HEK293 (cell line): ENCODE data around the gene IGF2BP2.

ENCODE experiments used
- GLIS1 ChIP-seq: fragments of 450-650 bp; formaldehyde crosslinking; IDR thresholded peaks from 2 replicates; pipeline ENCODE4 v1.5.1; 2016; ENCODE audit warnings: missing biosample characterization, missing genetic modification characterization
- KLF16 ChIP-seq: fragments of 450-650 bp; formaldehyde crosslinking; IDR thresholded peaks from 2 replicates; pipeline ENCODE4 v1.5.1; 2017; ENCODE audit warnings: missing biosample characterization, missing genetic modification characterization
- SCRT1 ChIP-seq: fragments of 450-650 bp; formaldehyde crosslinking; IDR thresholded peaks from 2 replicates; pipeline ENCODE4 v1.5.1; 2016; ENCODE audit warnings: missing biosample characterization, missing genetic modification characterization, borderline replicate concordance
- SP7 ChIP-seq: fragments of 450-650 bp; formaldehyde crosslinking; IDR thresholded peaks from 2 replicates; pipeline ENCODE4 v1.5.1; 2016; ENCODE audit warnings: missing biosample characterization, missing genetic modification characterization
- ZBTB8A ChIP-seq: fragments of 450-650 bp; formaldehyde crosslinking; IDR thresholded peaks from 2 replicates; pipeline ENCODE4 v1.5.1; 2016; ENCODE audit warnings: missing biosample characterization, missing genetic modification characterization
- ZFHX2 ChIP-seq: fragments of 450-650 bp; formaldehyde crosslinking; conservative IDR thresholded peaks from 2 replicates; pipeline ENCODE4 v1.5.1; 2016; ENCODE audit warnings: missing biosample characterization, missing genetic modification characterization
- ZFP3 ChIP-seq: fragments of 450-650 bp; formaldehyde crosslinking; IDR thresholded peaks from 2 replicates; pipeline ENCODE4 v1.5.1; 2016; ENCODE audit warnings: low read depth, missing biosample characterization, missing genetic modification characterization
- ZFP37 ChIP-seq: fragments of 450-650 bp; formaldehyde crosslinking; IDR thresholded peaks from 2 replicates; pipeline ENCODE4 v1.5.1; 2016; ENCODE audit warnings: missing biosample characterization, missing genetic modification characterization
- ZNF10 ChIP-seq: fragments of 450-650 bp; formaldehyde crosslinking; IDR thresholded peaks from 2 replicates; pipeline ENCODE4 v1.5.1; 2017; ENCODE audit warnings: missing biosample characterization, missing genetic modification characterization
- ZNF121 ChIP-seq: fragments of 450-650 bp; formaldehyde crosslinking; IDR thresholded peaks from 2 replicates; pipeline ENCODE4 v1.5.1; 2016; ENCODE audit warnings: missing biosample characterization, missing genetic modification characterization
- ZNF16 ChIP-seq: fragments of 450-650 bp; formaldehyde crosslinking; IDR thresholded peaks from 2 replicates; pipeline ENCODE4 v1.5.1; 2016; ENCODE audit warnings: low read depth, missing biosample characterization, missing genetic modification characterization
- ZNF2 ChIP-seq: fragments of 450-650 bp; formaldehyde crosslinking; IDR thresholded peaks from 2 replicates; pipeline ENCODE4 v1.5.1; 2016; ENCODE audit warnings: missing biosample characterization, missing genetic modification characterization
- ZNF248 ChIP-seq: fragments of 450-650 bp; formaldehyde crosslinking; IDR thresholded peaks from 2 replicates; pipeline ENCODE4 v1.5.1; 2017; ENCODE audit warnings: missing biosample characterization, missing genetic modification characterization
- ZNF266 ChIP-seq: fragments of 450-650 bp; formaldehyde crosslinking; IDR thresholded peaks from 2 replicates; pipeline ENCODE4 v1.5.1; 2016; ENCODE audit warnings: missing biosample characterization, missing genetic modification characterization, low read depth
- ZNF423 ChIP-seq: fragments of 450-650 bp; formaldehyde crosslinking; IDR thresholded peaks from 2 replicates; pipeline ENCODE4 v1.5.1; 2016; ENCODE audit warnings: missing biosample characterization, missing genetic modification characterization
- ZNF473 ChIP-seq: fragments of 450-650 bp; formaldehyde crosslinking; IDR thresholded peaks from 2 replicates; pipeline ENCODE4 v1.5.1; 2017; ENCODE audit warnings: missing biosample characterization, missing genetic modification characterization
- ZNF521 ChIP-seq: fragments of 450-650 bp; formaldehyde crosslinking; IDR thresholded peaks from 2 replicates; pipeline ENCODE4 v1.5.1; 2017; ENCODE audit warnings: missing biosample characterization, mild to moderate bottlenecking, missing genetic modification characterization
- ZNF707 ChIP-seq: fragments of 450-650 bp; formaldehyde crosslinking; IDR thresholded peaks from 2 replicates; pipeline ENCODE4 v1.5.1; 2016; ENCODE audit warnings: missing biosample characterization, missing genetic modification characterization
- TF ChIP-seq, protein P1 (sequence below): fragments of 450-650 bp; formaldehyde crosslinking; IDR thresholded peaks from 2 replicates; pipeline ENCODE4 v1.5.1; 2016; ENCODE audit warnings: missing biosample characterization, missing genetic modification characterization
- TF ChIP-seq, protein P2 (sequence below): fragments of 450-650 bp; formaldehyde crosslinking; IDR thresholded peaks from 2 replicates; pipeline ENCODE4 v1.5.1; 2017; ENCODE audit warnings: missing biosample characterization, missing genetic modification characterization
- TF ChIP-seq, protein P3 (sequence below): fragments of 450-650 bp; formaldehyde crosslinking; IDR thresholded peaks from 2 replicates; pipeline ENCODE4 v1.5.1; 2016; ENCODE audit warnings: missing biosample characterization, missing genetic modification characterization
- TF ChIP-seq, protein P4 (sequence below): fragments of 450-650 bp; formaldehyde crosslinking; IDR thresholded peaks from 2 replicates; pipeline ENCODE4 v1.5.1; 2016; ENCODE audit warnings: missing biosample characterization, missing genetic modification characterization
- TF ChIP-seq, protein P5 (sequence below): fragments of 450-650 bp; formaldehyde crosslinking; IDR thresholded peaks from 2 replicates; pipeline ENCODE4 v1.5.1; 2017; ENCODE audit warnings: missing biosample characterization, missing genetic modification characterization
- TF ChIP-seq, protein P6 (sequence below): fragments of 450-650 bp; formaldehyde crosslinking; IDR thresholded peaks from 2 replicates; pipeline ENCODE4 v1.5.1; 2016; ENCODE audit warnings: missing biosample characterization, missing genetic modification characterization
- TF ChIP-seq, protein P7 (sequence below): fragments of 450-650 bp; formaldehyde crosslinking; IDR thresholded peaks from 2 replicates; pipeline ENCODE4 v1.5.1; 2016; ENCODE audit warnings: missing biosample characterization, missing genetic modification characterization

Gene IGF2BP2

DNA sequence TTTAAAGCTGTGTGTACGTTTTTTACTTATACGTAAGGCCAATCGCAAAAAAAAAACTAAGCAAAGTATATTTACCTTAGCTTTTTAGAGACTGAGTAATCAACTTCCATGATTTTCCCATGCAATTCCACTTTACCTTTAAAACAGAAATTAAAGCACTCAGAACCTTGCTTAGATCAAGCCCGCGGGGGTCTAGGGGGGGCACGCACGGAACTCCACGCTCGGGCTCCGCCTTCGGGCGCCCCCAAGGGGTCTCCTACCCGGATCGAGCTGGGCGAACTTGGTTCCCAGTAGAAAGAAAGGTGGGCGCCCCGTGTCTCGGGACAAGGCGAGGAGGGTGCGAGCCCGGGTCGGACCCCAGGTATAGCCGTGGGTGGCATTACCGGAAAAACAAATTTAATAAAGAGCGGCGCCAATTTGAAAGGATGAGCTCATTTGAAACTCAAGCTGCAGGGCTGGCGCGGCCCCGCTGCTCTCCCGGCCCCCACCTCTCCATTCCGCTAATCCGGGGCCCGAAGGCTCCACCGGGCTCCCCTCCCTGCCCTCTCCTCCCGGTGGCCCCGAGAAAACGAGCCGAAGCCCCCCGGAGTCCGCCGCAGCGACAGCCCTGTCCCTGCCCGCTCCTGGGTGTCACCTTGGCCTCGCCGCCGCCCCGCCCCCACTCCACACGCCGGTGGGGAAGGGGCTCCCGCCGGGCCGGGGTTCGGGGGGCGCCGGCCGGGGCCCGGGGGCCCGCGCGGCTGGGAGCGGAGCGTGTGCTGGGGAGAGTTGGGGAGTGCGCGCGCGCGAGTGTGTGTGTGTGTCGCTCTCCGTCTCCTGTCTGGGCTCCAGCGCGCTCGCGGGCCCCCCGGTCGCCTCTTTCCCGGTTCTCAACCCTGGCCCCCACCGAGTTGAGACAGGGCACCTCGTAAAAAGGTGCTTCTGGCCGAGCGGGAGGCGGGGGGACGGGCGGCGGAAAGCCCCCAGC is 1.5 kb downstream of the IGF2BP2 start (continued):
- TF ChIP-seq, protein P1, sequence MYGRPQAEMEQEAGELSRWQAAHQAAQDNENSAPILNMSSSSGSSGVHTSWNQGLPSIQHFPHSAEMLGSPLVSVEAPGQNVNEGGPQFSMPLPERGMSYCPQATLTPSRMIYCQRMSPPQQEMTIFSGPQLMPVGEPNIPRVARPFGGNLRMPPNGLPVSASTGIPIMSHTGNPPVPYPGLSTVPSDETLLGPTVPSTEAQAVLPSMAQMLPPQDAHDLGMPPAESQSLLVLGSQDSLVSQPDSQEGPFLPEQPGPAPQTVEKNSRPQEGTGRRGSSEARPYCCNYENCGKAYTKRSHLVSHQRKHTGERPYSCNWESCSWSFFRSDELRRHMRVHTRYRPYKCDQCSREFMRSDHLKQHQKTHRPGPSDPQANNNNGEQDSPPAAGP (tag by site-specific recombination): 0 out of 2 replicates have a peak, but pooled peaks have one; percentile 28
- TF ChIP-seq ZNF10 (tag by site-specific recombination) (no peak), ZBTB8A (tag by site-specific recombination) (peak; percentile 75), GLIS1 (tag by site-specific recombination) (peak; percentile 67), ZFHX2 (tag by site-specific recombination) (peak; percentile 65), ZNF121 (tag by site-specific recombination) (no peak), ZNF521 (tag by site-specific recombination) (no peak), SCRT1 (tag by site-specific recombination) (no peak), ZNF423 (tag by site-specific recombination) (peak; percentile 80), ZFP3 (tag by site-specific recombination) (no peak), ZNF473 (tag by site-specific recombination) (no peak), ZNF2 (no peak), ZNF16 (tag by site-specific recombination) (no peak), ZNF248 (tag by site-specific recombination) (no peak), ZNF266 (tag by site-specific recombination) (no peak), KLF16 (tag by site-specific recombination) (peak; percentile 44; the same call in 1 of the 2 replicates), ZNF707 (tag by site-specific recombination) (no peak), ZFP37 (tag by site-specific recombination) (peak; percentile 21; the same call in 1 of the 2 replicates), SP7 (tag by site-specific recombination) (peak; percentile 57; the same call in 1 of the 2 replicates)
- TF ChIP-seq, protein P2, sequence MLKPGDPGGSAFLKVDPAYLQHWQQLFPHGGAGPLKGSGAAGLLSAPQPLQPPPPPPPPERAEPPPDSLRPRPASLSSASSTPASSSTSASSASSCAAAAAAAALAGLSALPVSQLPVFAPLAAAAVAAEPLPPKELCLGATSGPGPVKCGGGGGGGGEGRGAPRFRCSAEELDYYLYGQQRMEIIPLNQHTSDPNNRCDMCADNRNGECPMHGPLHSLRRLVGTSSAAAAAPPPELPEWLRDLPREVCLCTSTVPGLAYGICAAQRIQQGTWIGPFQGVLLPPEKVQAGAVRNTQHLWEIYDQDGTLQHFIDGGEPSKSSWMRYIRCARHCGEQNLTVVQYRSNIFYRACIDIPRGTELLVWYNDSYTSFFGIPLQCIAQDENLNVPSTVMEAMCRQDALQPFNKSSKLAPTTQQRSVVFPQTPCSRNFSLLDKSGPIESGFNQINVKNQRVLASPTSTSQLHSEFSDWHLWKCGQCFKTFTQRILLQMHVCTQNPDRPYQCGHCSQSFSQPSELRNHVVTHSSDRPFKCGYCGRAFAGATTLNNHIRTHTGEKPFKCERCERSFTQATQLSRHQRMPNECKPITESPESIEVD: peak; percentile 93
- TF ChIP-seq, protein P3, sequence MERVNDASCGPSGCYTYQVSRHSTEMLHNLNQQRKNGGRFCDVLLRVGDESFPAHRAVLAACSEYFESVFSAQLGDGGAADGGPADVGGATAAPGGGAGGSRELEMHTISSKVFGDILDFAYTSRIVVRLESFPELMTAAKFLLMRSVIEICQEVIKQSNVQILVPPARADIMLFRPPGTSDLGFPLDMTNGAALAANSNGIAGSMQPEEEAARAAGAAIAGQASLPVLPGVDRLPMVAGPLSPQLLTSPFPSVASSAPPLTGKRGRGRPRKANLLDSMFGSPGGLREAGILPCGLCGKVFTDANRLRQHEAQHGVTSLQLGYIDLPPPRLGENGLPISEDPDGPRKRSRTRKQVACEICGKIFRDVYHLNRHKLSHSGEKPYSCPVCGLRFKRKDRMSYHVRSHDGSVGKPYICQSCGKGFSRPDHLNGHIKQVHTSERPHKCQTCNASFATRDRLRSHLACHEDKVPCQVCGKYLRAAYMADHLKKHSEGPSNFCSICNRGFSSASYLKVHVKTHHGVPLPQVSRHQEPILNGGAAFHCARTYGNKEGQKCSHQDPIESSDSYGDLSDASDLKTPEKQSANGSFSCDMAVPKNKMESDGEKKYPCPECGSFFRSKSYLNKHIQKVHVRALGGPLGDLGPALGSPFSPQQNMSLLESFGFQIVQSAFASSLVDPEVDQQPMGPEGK (tag by site-specific recombination): peak; percentile 88
- TF ChIP-seq, protein P4, sequence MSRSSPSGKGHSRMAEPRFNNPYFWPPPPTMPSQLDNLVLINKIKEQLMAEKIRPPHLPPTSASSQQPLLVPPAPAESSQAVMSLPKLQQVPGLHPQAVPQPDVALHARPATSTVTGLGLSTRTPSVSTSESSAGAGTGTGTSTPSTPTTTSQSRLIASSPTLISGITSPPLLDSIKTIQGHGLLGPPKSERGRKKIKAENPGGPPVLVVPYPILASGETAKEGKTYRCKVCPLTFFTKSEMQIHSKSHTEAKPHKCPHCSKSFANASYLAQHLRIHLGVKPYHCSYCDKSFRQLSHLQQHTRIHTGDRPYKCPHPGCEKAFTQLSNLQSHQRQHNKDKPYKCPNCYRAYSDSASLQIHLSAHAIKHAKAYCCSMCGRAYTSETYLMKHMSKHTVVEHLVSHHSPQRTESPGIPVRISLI (tag by site-specific recombination): 0 out of 2 replicates have a peak, but pooled peaks have one; percentile 19
- TF ChIP-seq, protein P5, sequence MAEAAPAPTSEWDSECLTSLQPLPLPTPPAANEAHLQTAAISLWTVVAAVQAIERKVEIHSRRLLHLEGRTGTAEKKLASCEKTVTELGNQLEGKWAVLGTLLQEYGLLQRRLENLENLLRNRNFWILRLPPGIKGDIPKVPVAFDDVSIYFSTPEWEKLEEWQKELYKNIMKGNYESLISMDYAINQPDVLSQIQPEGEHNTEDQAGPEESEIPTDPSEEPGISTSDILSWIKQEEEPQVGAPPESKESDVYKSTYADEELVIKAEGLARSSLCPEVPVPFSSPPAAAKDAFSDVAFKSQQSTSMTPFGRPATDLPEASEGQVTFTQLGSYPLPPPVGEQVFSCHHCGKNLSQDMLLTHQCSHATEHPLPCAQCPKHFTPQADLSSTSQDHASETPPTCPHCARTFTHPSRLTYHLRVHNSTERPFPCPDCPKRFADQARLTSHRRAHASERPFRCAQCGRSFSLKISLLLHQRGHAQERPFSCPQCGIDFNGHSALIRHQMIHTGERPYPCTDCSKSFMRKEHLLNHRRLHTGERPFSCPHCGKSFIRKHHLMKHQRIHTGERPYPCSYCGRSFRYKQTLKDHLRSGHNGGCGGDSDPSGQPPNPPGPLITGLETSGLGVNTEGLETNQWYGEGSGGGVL (tag by site-specific recombination): peak; percentile 44
- TF ChIP-seq, protein P6, sequence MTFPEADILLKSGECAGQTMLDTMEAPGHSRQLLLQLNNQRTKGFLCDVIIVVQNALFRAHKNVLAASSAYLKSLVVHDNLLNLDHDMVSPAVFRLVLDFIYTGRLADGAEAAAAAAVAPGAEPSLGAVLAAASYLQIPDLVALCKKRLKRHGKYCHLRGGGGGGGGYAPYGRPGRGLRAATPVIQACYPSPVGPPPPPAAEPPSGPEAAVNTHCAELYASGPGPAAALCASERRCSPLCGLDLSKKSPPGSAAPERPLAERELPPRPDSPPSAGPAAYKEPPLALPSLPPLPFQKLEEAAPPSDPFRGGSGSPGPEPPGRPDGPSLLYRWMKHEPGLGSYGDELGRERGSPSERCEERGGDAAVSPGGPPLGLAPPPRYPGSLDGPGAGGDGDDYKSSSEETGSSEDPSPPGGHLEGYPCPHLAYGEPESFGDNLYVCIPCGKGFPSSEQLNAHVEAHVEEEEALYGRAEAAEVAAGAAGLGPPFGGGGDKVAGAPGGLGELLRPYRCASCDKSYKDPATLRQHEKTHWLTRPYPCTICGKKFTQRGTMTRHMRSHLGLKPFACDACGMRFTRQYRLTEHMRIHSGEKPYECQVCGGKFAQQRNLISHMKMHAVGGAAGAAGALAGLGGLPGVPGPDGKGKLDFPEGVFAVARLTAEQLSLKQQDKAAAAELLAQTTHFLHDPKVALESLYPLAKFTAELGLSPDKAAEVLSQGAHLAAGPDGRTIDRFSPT: peak; percentile 84; the same call in 1 of the 2 replicates
- TF ChIP-seq, protein P7, sequence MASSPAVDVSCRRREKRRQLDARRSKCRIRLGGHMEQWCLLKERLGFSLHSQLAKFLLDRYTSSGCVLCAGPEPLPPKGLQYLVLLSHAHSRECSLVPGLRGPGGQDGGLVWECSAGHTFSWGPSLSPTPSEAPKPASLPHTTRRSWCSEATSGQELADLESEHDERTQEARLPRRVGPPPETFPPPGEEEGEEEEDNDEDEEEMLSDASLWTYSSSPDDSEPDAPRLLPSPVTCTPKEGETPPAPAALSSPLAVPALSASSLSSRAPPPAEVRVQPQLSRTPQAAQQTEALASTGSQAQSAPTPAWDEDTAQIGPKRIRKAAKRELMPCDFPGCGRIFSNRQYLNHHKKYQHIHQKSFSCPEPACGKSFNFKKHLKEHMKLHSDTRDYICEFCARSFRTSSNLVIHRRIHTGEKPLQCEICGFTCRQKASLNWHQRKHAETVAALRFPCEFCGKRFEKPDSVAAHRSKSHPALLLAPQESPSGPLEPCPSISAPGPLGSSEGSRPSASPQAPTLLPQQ: 0 out of 2 replicates have a peak, but pooled peaks have one; percentile 42
